DND-41 (cell line): ENCODE data around the gene TM2D1.

Experiments
- CTCF ChIP-seq: IDR thresholded peaks from 2 replicates; pipeline ENCODE4 v1.5.1; 2012; ENCODE audit warnings: borderline replicate concordance, low read length, moderate library complexity, mild to moderate bottlenecking; ENCODE audit not compliant: poor library complexity, severe bottlenecking; ENCODE audit errors: extremely low read depth
- EZH2 ChIP-seq: IDR thresholded peaks from 3 replicates; pipeline ENCODE4 v1.6.1; 2012; ENCODE audit warnings: borderline replicate concordance, low read depth, mild to moderate bottlenecking, moderate library complexity, low read length, inconsistent platforms; ENCODE audit not compliant: severe bottlenecking

GRCh38 chr1:61654067-61654466 is 70.9 kb downstream of the TM2D1 start:
- TF ChIP-seq CTCF, result no peak
- TF ChIP-seq EZH2, result no peak
